T-helper 1 cell treated with Interleukin-12 subunit alpha and Interleukin-12 subunit beta and Interleukin-4 antibody, amounts not matched to agents 30 μg/mL and 1 μg/mL, for 36 hours (primary cell): ENCODE measurements around the gene AGR3.

Source experiments
- H3K27ac Mint-ChIP-seq: one replicate; pipeline ENCODE4 v1.8.0; 2021; ENCODE audit warnings: mild to moderate bottlenecking, mixed read lengths
- H3K27me3 Mint-ChIP-seq: one replicate; pipeline ENCODE4 v1.8.0; 2021; ENCODE audit warnings: low read depth, mixed read lengths
- H3K36me3 Mint-ChIP-seq: one replicate; pipeline ENCODE4 v1.8.0; 2021; ENCODE audit warnings: low read depth, mixed read lengths
- H3K4me1 Mint-ChIP-seq: one replicate; pipeline ENCODE4 v1.8.0; 2021; ENCODE audit warnings: low read depth, mixed read lengths
- H3K4me3 Mint-ChIP-seq: one replicate; pipeline ENCODE4 v1.8.0; 2021; ENCODE audit warnings: mild to moderate bottlenecking, moderate library complexity, mixed read lengths
- H3K9me3 Mint-ChIP-seq: one replicate; pipeline ENCODE4 v1.8.0; 2021; ENCODE audit warnings: mixed read lengths

Gene AGR3

GRCh38 chr7:16826060-16826459 lies 55.7 kb downstream of the AGR3 start:
- peaks cover 8% of the 10 kb centered on the region for H3K27me3 Mint-ChIP-seq
- no peak overlapping the region for H3K27ac Mint-ChIP-seq

GRCh38 chr7:16822029-16822428 lies 59.8 kb downstream of the AGR3 start:
- H3K4me1 Mint-ChIP-seq, result no peaks in the 10 kb centered on the region
- H3K27me3 Mint-ChIP-seq, result no peaks in the 10 kb centered on the region
- no peak overlapping the region for H3K27ac Mint-ChIP-seq
- no peak overlapping the region for H3K4me3 Mint-ChIP-seq
- H3K9me3 Mint-ChIP-seq, result no peaks in the 10 kb centered on the region
- H3K36me3 Mint-ChIP-seq, result no peaks in the 10 kb centered on the region

More at GRCh38 chr7:16826060-16826459, 55.7 kb downstream of the AGR3 start:
- H3K4me1 Mint-ChIP-seq, result no peaks in the 10 kb centered on the region
- H3K36me3 Mint-ChIP-seq, result no peaks in the 10 kb centered on the region
- no peaks in the 10 kb centered on the region for H3K9me3 Mint-ChIP-seq
- no peak overlapping the region for H3K4me3 Mint-ChIP-seq

GRCh38 chr7:16818732-16819131 lies 63.1 kb downstream of the AGR3 start:
- Mint-ChIP-seq H3K9me3 (no peaks in the 10 kb centered on the region), H3K27me3 (no peaks in the 10 kb centered on the region), H3K36me3 (no peaks in the 10 kb centered on the region), H3K4me1 (no peaks in the 10 kb centered on the region), H3K4me3 (no peak overlapping the region), H3K27ac (no peak overlapping the region)

GRCh38 chr7:16817536-16817935 lies 64.2 kb downstream of the AGR3 start:
- Mint-ChIP-seq H3K27me3 (no peaks in the 10 kb centered on the region), H3K9me3 (no peaks in the 10 kb centered on the region), H3K27ac (no peak overlapping the region), H3K36me3 (no peaks in the 10 kb centered on the region), H3K4me1 (no peaks in the 10 kb centered on the region), H3K4me3 (no peak overlapping the region)

- Mint-ChIP-seq H3K36me3 (no peaks in the 10 kb centered on the region), H3K27me3 (no peaks in the 10 kb centered on the region), H3K4me1 (no peaks in the 10 kb centered on the region), H3K9me3 (no peaks in the 10 kb centered on the region), H3K4me3 (no peak overlapping the region), H3K27ac (no peak overlapping the region)
Measured at GRCh38 chr7:16816824-16817223, 65.0 kb downstream of the AGR3 start.

GRCh38 chr7:16815001-16815400 lies 66.8 kb downstream of the AGR3 start:
- H3K36me3 Mint-ChIP-seq, result no peaks in the 10 kb centered on the region
- no peak overlapping the region for H3K4me3 Mint-ChIP-seq
- no peaks in the 10 kb centered on the region for H3K4me1 Mint-ChIP-seq
- no peaks in the 10 kb centered on the region for H3K27me3 Mint-ChIP-seq
- no peaks in the 10 kb centered on the region for H3K9me3 Mint-ChIP-seq
- H3K27ac Mint-ChIP-seq, result no peak overlapping the region

- Mint-ChIP-seq H3K4me1 (no peaks in the 10 kb centered on the region), H3K9me3 (no peaks in the 10 kb centered on the region), H3K27me3 (peaks cover 4% of the 10 kb centered on the region), H3K27ac (no peak overlapping the region), H3K36me3 (no peaks in the 10 kb centered on the region), H3K4me3 (no peak overlapping the region)
Measured at GRCh38 chr7:16813232-16813616, 68.6 kb downstream of the AGR3 start.

- H3K27me3 Mint-ChIP-seq, result peaks cover 4% of the 10 kb centered on the region
- H3K27ac Mint-ChIP-seq, result no peak overlapping the region
- no peaks in the 10 kb centered on the region for H3K36me3 Mint-ChIP-seq
Measured at GRCh38 chr7:16812542-16813231, 69.1 kb downstream of the AGR3 start.

GRCh38 chr7:16811551-16811950 lies 70.2 kb downstream of the AGR3 start:
- Mint-ChIP-seq H3K9me3 (no peaks in the 10 kb centered on the region), H3K4me3 (no peak overlapping the region)

More at GRCh38 chr7:16812542-16813231, 69.1 kb downstream of the AGR3 start:
- Mint-ChIP-seq H3K4me1 (no peaks in the 10 kb centered on the region), H3K9me3 (no peaks in the 10 kb centered on the region), H3K4me3 (no peak overlapping the region)

GRCh38 chr7:16810573-16810972 lies 71.2 kb downstream of the AGR3 start:
- Mint-ChIP-seq H3K4me3 (no peak overlapping the region), H3K9me3 (no peaks in the 10 kb centered on the region), H3K4me1 (no peaks in the 10 kb centered on the region), H3K27ac (no peak overlapping the region), H3K36me3 (no peaks in the 10 kb centered on the region), H3K27me3 (peaks cover 4% of the 10 kb centered on the region)

More at GRCh38 chr7:16811551-16811950, 70.2 kb downstream of the AGR3 start:
- H3K36me3 Mint-ChIP-seq, result no peaks in the 10 kb centered on the region
- H3K4me1 Mint-ChIP-seq, result no peaks in the 10 kb centered on the region
- H3K27me3 Mint-ChIP-seq, result peaks cover 4% of the 10 kb centered on the region
- no peak overlapping the region for H3K27ac Mint-ChIP-seq

GRCh38 chr7:16810112-16810511 lies 71.7 kb downstream of the AGR3 start:
- peaks cover 9% of the 10 kb centered on the region for H3K27me3 Mint-ChIP-seq
- no peaks in the 10 kb centered on the region for H3K36me3 Mint-ChIP-seq

More at GRCh38 chr7:16810112-16810511, 71.7 kb downstream of the AGR3 start:
- H3K4me3 Mint-ChIP-seq, result no peak overlapping the region
- H3K27ac Mint-ChIP-seq, result no peak overlapping the region
- no peaks in the 10 kb centered on the region for H3K9me3 Mint-ChIP-seq
- H3K4me1 Mint-ChIP-seq, result no peaks in the 10 kb centered on the region
